B cell (primary cell): Measurements from ENCODE around the gene WDR35. TPM values are rescaled to one million over a fixed set of nuclear protein-coding genes. Genes with fewer than 3 reads are reported as not detected.

Experiments used
- ATAC-seq: fragments of 200-7000 bp; cut with Tn5 transposase; one replicate; pipeline ENCODE4 v1.10.0; 2021; ENCODE audit warnings: low read depth, mild to moderate bottlenecking, moderate number of reproducible peaks, moderate library complexity
- CTCF ChIA-PET: fragments of 350-600 bp; sonication (Branson Sonifier 250); formaldehyde crosslinking; loops from one replicate; lab custom pipeline; 2021; ENCODE audit warnings: antibody characterized with exemption, inconsistent platforms; lab: Charles Lee
- POLR2A ChIA-PET: fragments of 350-600 bp; sonication (Branson Sonifier 250); formaldehyde crosslinking; loops from one replicate; lab custom pipeline; 2021; ENCODE audit warnings: antibody characterized with exemption; lab: Charles Lee
- DNase-seq: peaks from one replicate; pipeline ENCODE4 v3.0.0; 2013
- H2AFZ ChIP-seq: 2 replicates; pipeline ENCODE4 v1.6.1; 2012; ENCODE audit warnings: mild to moderate bottlenecking, low read depth, low read length; ENCODE audit not compliant: insufficient read depth, poor library complexity, severe bottlenecking
- H3K27ac ChIP-seq, 2 donors: 1 replicate in 1 of 2; 2 replicates in 1 of 2; pipeline ENCODE4 v1.5.1; 2012 to 2013; ENCODE audit warnings: low read length in 2 of 2, mild to moderate bottlenecking in 2 of 2, moderate library complexity in 1 of 2
- H3K27me3 ChIP-seq, 4 experiments: fragments of 200-600 bp in 1 of 4; sonication (generic) in 1 of 4; replicated peaks in 1 of 4; 1 replicate in 2 of 4; 2 replicates in 2 of 4; pipeline versions ENCODE4 v1.6.1 to v1.7.0; 2013 to 2016; ENCODE audit warnings: low read length in 3 of 4, mild to moderate bottlenecking in 2 of 4, mixed read lengths in 1 of 4, moderate library complexity in 1 of 4; ENCODE audit not compliant: insufficient read depth in 4 of 4, control insufficient read depth in 3 of 4; ENCODE audit errors: control extremely low read depth in 1 of 4
- H3K36me3 ChIP-seq, 2 experiments: replicated peaks in 1 of 2; 1 replicate in 1 of 2; 2 replicates in 1 of 2; pipeline versions ENCODE4 v1.6.1 to v1.7.1; 2013; ENCODE audit warnings: low read length in 1 of 2; ENCODE audit not compliant: insufficient read depth in 2 of 2, control insufficient read depth in 1 of 2; ENCODE audit errors: control extremely low read depth in 1 of 2, extremely low read depth in 1 of 2
- H3K4me1 ChIP-seq, 2 donors: fragments of 200-600 bp in 1 of 2; sonication (generic) in 1 of 2; 1 replicate in 1 of 2; 2 replicates in 1 of 2; pipeline versions ENCODE4 v1.5.1 to v1.6.1; 2013 to 2017; ENCODE audit warnings: low read length in 2 of 2; ENCODE audit not compliant: control insufficient read depth in 2 of 2, insufficient read depth in 2 of 2
- H3K4me2 ChIP-seq: replicated peaks from 2 replicates; pipeline ENCODE3; 2012; ENCODE audit warnings: mild to moderate bottlenecking, low read depth, low read length; ENCODE audit not compliant: poor library complexity, severe bottlenecking
- H3K4me3 ChIP-seq, 5 experiments: fragments of 200-600 bp in 1 of 5; sonication (generic) in 1 of 5; 1 replicate in 3 of 5; 2 replicates in 2 of 5; pipeline versions ENCODE4 v1.5.1 to v1.7.0; 2011 to 2016; ENCODE audit warnings: low read length in 4 of 5, mild to moderate bottlenecking in 4 of 5, low read depth in 2 of 5, control low read depth in 1 of 5, moderate library complexity in 1 of 5; ENCODE audit not compliant: insufficient read depth in 1 of 5; ENCODE audit errors: control extremely low read depth in 1 of 5, extremely low read depth in 1 of 5
- H3K79me2 ChIP-seq: fragments of 200-600 bp; sonication (generic); one replicate; pipeline ENCODE4 v1.6.0; 2016; ENCODE audit warnings: low read length; ENCODE audit not compliant: control insufficient read depth, insufficient read depth
- H3K9ac ChIP-seq: fragments of 200-600 bp; sonication (generic); 2 replicates; pipeline ENCODE4 v1.6.1; 2017; ENCODE audit warnings: mild to moderate bottlenecking, low read length, moderate library complexity
- H3K9me3 ChIP-seq, 3 donors: one replicate each; pipeline versions ENCODE4 v1.6.1 to v1.7.1; 2013; ENCODE audit warnings: low read length in 2 of 3; ENCODE audit not compliant: control insufficient read depth in 2 of 3, insufficient read depth in 1 of 3; ENCODE audit errors: control extremely low read depth in 1 of 3
- H4K20me1 ChIP-seq: 2 replicates; pipeline ENCODE4 v1.6.0; 2012; ENCODE audit warnings: mild to moderate bottlenecking, low read length; ENCODE audit not compliant: insufficient read depth, control insufficient read depth, poor library complexity, severe bottlenecking
- H3K27ac Mint-ChIP-seq: one replicate; pipeline ENCODE4 v1.8.0; 2021; ENCODE audit warnings: mixed read lengths
- H3K27me3 Mint-ChIP-seq: one replicate; pipeline ENCODE4 v1.8.0; 2021; ENCODE audit warnings: mixed read lengths
- H3K4me1 Mint-ChIP-seq: one replicate; pipeline ENCODE4 v1.8.0; 2021; ENCODE audit warnings: mixed read lengths
- H3K4me3 Mint-ChIP-seq: one replicate; pipeline ENCODE4 v1.8.0; 2021; ENCODE audit warnings: mixed read lengths
- H3K9me3 Mint-ChIP-seq: one replicate; pipeline ENCODE4 v1.8.0; 2022; ENCODE audit warnings: mixed read lengths; ENCODE audit not compliant: insufficient read depth
- EZH2 ChIP-seq: IDR thresholded peaks from 2 replicates; pipeline ENCODE4 v1.6.1; 2012; ENCODE audit warnings: borderline replicate concordance, low read depth, mild to moderate bottlenecking, moderate library complexity, low read length; ENCODE audit not compliant: insufficient read depth, poor library complexity, severe bottlenecking
- WGBS: methylation state at CpG from one replicate; pipeline ENCODE4 v1.1.5; 2013; ENCODE audit warnings: missing lambda C conversion rate; ENCODE audit not compliant: insufficient coverage; 5-methylcytosine and 5-hydroxymethylcytosine counted together
- intact Hi-C: fragments of 100-400 bp; cut with micrococcal nuclease; formaldehyde crosslinking; loops from one replicate; pipeline ENCODE4 v1.10.0; 2022
- polyA plus RNA-seq: library from polyadenylated mRNA; depleted of rRNA; stranded (reverse); fragments of >200 nt; gene quantifications from 2 replicates; pipeline ENCODE4 v1.2.3, GENCODE V29; 2012
- total RNA-seq, 2 donors: library from RNA; stranded (reverse); fragments of 120-200 nt in 1 of 2; gene quantifications; 1 replicate in 1 of 2; 2 replicates in 1 of 2; pipeline versions ENCODE4 v1.2.3 to v1.2.4, GENCODE V29; 2013 to 2022
- TF ChIP-seq, protein P1 (sequence below): fragments of 200-600 bp; IDR thresholded peaks from one replicate; pipeline ENCODE4 v1.8.0; 2022; ENCODE audit warnings: antibody characterized with exemption, mild to moderate bottlenecking

Gene WDR35
- total and polyA plus RNA-seq, 2 donors (not counting 1 experiment from before 2014, with no cell fraction given): 2.4 to 9.4 TPM

DNA sequence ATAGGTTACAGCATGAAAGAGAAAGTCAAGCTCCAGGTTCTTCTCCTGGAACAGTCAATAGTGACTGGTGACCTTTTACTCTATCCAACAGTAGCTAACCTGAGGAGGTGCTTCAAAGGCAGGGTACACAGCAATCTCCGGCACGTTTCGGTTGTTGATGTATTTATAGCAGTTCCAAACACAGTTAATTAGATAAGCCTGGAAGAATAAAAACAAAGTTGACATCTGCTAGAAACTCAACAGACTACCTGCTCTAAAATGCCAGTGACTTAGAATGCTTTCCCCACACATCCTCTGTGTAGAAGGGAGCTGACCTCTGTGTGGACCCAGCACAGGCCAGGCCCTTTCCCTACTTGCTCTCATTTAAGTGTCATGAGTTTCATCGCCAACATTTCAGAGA lies 44.3 kb upstream of the WDR35 start:
- ChIA-PET CTCF (interaction anchor here (0.6 to 2.2 kb wide), 4 partner anchors 11 to 21 kb away, joined by 3 to 8 read pairs (median 4); no protein-coding TSS in a partner anchor), POLR2A (interaction anchor here (1.0 kb wide), 1 partner anchor 15 kb away, joined by 3 read pairs; no protein-coding TSS in a partner anchor)
- H3K27me3 Mint-ChIP-seq: no peaks in the 10 kb centered on the region

DNA sequence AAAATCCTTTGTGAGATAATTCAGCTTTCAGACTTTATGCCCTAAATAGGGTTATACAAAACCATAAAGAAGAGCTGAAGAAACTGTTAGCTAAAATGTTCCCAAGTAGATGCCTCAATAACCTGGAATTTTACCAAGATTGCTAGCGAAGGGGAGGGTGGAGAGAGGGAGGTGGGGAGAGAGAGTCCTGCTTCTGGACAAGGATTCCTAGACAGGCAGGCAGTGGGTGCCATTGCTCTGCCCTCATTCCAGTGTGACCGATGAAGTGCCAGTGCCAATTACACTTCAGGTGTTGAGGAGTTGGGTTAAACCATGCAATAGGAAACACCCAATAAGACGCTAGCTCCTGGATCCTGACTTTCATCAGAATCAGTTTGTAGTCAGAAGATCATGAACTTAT lies 43.4 kb upstream of the WDR35 start:
- Mint-ChIP-seq H3K4me1 (peaks cover 25% of the 10 kb centered on the region), H3K27ac (no peak overlapping the region), H3K27me3 (no peaks in the 10 kb centered on the region), H3K4me3 (no peak overlapping the region), H3K9me3 (peaks cover 2% of the 10 kb centered on the region)
- CTCF ChIA-PET: interaction anchor here (1.3 to 2.2 kb wide), 2 partner anchors 18 to 22 kb away, joined by 4 to 8 read pairs; no protein-coding TSS in a partner anchor
- no peaks in the 10 kb centered on the region for H3K9me3 ChIP-seq
- no peak overlapping the region for H3K4me2 ChIP-seq
- DNase-seq (no peak), ATAC-seq (no peak)
- no peak for TF ChIP-seq EZH2
- TF ChIP-seq, protein P1, sequence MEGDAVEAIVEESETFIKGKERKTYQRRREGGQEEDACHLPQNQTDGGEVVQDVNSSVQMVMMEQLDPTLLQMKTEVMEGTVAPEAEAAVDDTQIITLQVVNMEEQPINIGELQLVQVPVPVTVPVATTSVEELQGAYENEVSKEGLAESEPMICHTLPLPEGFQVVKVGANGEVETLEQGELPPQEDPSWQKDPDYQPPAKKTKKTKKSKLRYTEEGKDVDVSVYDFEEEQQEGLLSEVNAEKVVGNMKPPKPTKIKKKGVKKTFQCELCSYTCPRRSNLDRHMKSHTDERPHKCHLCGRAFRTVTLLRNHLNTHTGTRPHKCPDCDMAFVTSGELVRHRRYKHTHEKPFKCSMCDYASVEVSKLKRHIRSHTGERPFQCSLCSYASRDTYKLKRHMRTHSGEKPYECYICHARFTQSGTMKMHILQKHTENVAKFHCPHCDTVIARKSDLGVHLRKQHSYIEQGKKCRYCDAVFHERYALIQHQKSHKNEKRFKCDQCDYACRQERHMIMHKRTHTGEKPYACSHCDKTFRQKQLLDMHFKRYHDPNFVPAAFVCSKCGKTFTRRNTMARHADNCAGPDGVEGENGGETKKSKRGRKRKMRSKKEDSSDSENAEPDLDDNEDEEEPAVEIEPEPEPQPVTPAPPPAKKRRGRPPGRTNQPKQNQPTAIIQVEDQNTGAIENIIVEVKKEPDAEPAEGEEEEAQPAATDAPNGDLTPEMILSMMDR: no peak
- H3K27ac ChIP-seq: no peak overlapping the region
- H3K79me2 ChIP-seq: peaks cover 13% of the 10 kb centered on the region
- peaks cover 8 to 80% of the 10 kb centered on the region in 2 experiments for H3K36me3 ChIP-seq
- H3K27me3 ChIP-seq: no peaks in the 10 kb centered on the region
- H2AFZ ChIP-seq: no peak overlapping the region
- 100% methylated on average over 3 of the region's 3 CpGs for WGBS
- H4K20me1 ChIP-seq: peaks cover 12% of the 10 kb centered on the region
- no peak overlapping the region for H3K9ac ChIP-seq
- intact Hi-C loops: no loop called here
- no peak overlapping the region for H3K4me3 ChIP-seq
- POLR2A ChIA-PET: no interaction called here
- peaks cover 11 to 12% of the 10 kb centered on the region in 2 donors for H3K4me1 ChIP-seq

More for the DNA sequence above, 44.3 kb upstream of the WDR35 start:
- Histone ChIP-seq H3K9me3 (no peaks in the 10 kb centered on the region), H3K36me3 (peaks cover 8 to 80% of the 10 kb centered on the region in 2 experiments), H3K4me1 (peaks cover 11 to 12% of the 10 kb centered on the region in 2 donors), H2AFZ (no peak overlapping the region), H3K27ac (no peak overlapping the region), H3K4me2 (no peak overlapping the region), H4K20me1 (peaks cover 12% of the 10 kb centered on the region), H3K9ac (no peak overlapping the region), H3K79me2 (peaks cover 16% of the 10 kb centered on the region), H3K4me3 (no peak overlapping the region), H3K27me3 (no peaks in the 10 kb centered on the region)
- intact Hi-C loops: no loop called here
- Mint-ChIP-seq H3K9me3 (peaks cover 2% of the 10 kb centered on the region), H3K27ac (no peak overlapping the region), H3K4me3 (no peak overlapping the region), H3K4me1 (peaks cover 28% of the 10 kb centered on the region)
- DNase-seq (no peak), ATAC-seq (no peak)
- TF ChIP-seq, protein P1: no peak
- no peak for TF ChIP-seq EZH2
- no CpG with 5 or more reads among the region's 4 CpGs for WGBS
